Mesendoderm (in vitro differentiated cells): Measurements from ENCODE around the gene LYPD6.
A peak's percentile ranks its signal among the peaks of the same experiment; 100 is the strongest.
"Not testable (repeated sequence)": the region's sequence is repeated elsewhere in the genome, so short reads cannot be mapped to it uniquely, and the experiment has no call there.

Experiments
- DNase-seq: peaks from one replicate; pipeline ENCODE4 v3.0.0; 2013
- H2AK5ac ChIP-seq: 2 replicates; pipeline ENCODE4 v1.6.1; 2013; ENCODE audit warnings: low read length, inconsistent platforms
- H2BK120ac ChIP-seq: 2 replicates; pipeline ENCODE4 v1.6.1; 2013; ENCODE audit warnings: low read depth, mild to moderate bottlenecking, low read length, moderate library complexity, mixed read lengths
- H2BK15ac ChIP-seq: replicated peaks from 2 replicates; pipeline ENCODE4 v1.6.1; 2013; ENCODE audit warnings: low read depth, mild to moderate bottlenecking, moderate library complexity
- H2BK5ac ChIP-seq: 2 replicates; pipeline ENCODE4 v1.6.1; 2013; ENCODE audit warnings: low read length, inconsistent platforms
- H3K18ac ChIP-seq: 2 replicates; pipeline ENCODE4 v1.6.1; 2013; ENCODE audit warnings: mild to moderate bottlenecking, low read length, mixed read lengths
- H3K23ac ChIP-seq: one replicate; pipeline ENCODE4 v1.6.1; 2013; ENCODE audit warnings: low read length
- H3K27ac ChIP-seq: 2 replicates; pipeline ENCODE4 v1.5.1; 2013; ENCODE audit warnings: low read depth, mild to moderate bottlenecking, inconsistent platforms, low read length, moderate library complexity
- H3K27me3 ChIP-seq: 2 replicates; pipeline ENCODE4 v1.6.1; 2013; ENCODE audit warnings: low read length, control low read depth, mild to moderate bottlenecking, inconsistent platforms; ENCODE audit not compliant: insufficient read depth, poor library complexity
- H3K36me3 ChIP-seq: 2 replicates; pipeline ENCODE4 v1.6.1; 2013; ENCODE audit warnings: low read length, inconsistent platforms; ENCODE audit not compliant: control insufficient read depth, insufficient read depth
- H3K4ac ChIP-seq: one replicate; pipeline ENCODE4 v1.6.1; 2013; ENCODE audit warnings: low read depth, mild to moderate bottlenecking, low read length, moderate library complexity
- H3K4me1 ChIP-seq: 2 replicates; pipeline ENCODE4 v1.6.1; 2013; ENCODE audit warnings: low read depth, low read length, inconsistent platforms; ENCODE audit not compliant: control insufficient read depth
- H3K4me2 ChIP-seq: 2 replicates; pipeline ENCODE4 v1.6.1; 2013; ENCODE audit warnings: low read length
- H3K4me3 ChIP-seq: 2 replicates; pipeline ENCODE4 v1.5.1; 2013; ENCODE audit warnings: mild to moderate bottlenecking, low read length
- H3K56ac ChIP-seq: one replicate; pipeline ENCODE4 v1.6.1; 2013; ENCODE audit warnings: low read length
- H3K79me1 ChIP-seq: 2 replicates; pipeline ENCODE4 v1.6.1; 2013; ENCODE audit warnings: low read length, inconsistent platforms
- H3K79me2 ChIP-seq: 2 replicates; pipeline ENCODE4 v1.6.1; 2013; ENCODE audit warnings: mild to moderate bottlenecking, low read length; ENCODE audit not compliant: control insufficient read depth, insufficient read depth
- H3K9ac ChIP-seq: 2 replicates; pipeline ENCODE4 v1.6.1; 2013; ENCODE audit warnings: low read length, inconsistent platforms
- H4K5ac ChIP-seq: one replicate; pipeline ENCODE4 v1.6.1; 2013; ENCODE audit warnings: low read length
- H4K8ac ChIP-seq: one replicate; pipeline ENCODE4 v1.6.1; 2013; ENCODE audit warnings: low read depth, mild to moderate bottlenecking, control low read depth, low read length, moderate library complexity
- WGBS: extraction: QIAGEN DNeasy Blood & Tissue Kit; methylation state at CpG from one replicate; pipeline ENCODE4 v1.1.7; 2013; ENCODE audit warnings: low lambda C conversion rate, missing lambda C conversion rate; ENCODE audit not compliant: insufficient coverage; ENCODE audit errors: extremely low coverage; 5-methylcytosine and 5-hydroxymethylcytosine counted together

The LYPD6 gene

GRCh38 chr2:149487189-149487588 is 156.8 kb downstream of the LYPD6 start:
- no CpG with 5 or more reads among the region's 1 CpG for WGBS
- no peak overlapping the region for H2BK5ac ChIP-seq
- no peak overlapping the region for H3K4me2 ChIP-seq
- H3K4ac ChIP-seq: no peak overlapping the region
- no peak overlapping the region for H3K27ac ChIP-seq
- no peak overlapping the region for H4K8ac ChIP-seq
- peaks cover 8% of the 10 kb centered on the region for H3K4me1 ChIP-seq
- no peak overlapping the region for H4K5ac ChIP-seq
- H3K79me1 ChIP-seq: no peaks in the 10 kb centered on the region
- H3K9ac ChIP-seq: no peak overlapping the region
- no peak overlapping the region for H3K56ac ChIP-seq
- no peak overlapping the region for H3K18ac ChIP-seq
- no peak overlapping the region for H2AK5ac ChIP-seq
- H3K27me3 ChIP-seq: no peaks in the 10 kb centered on the region
- H2BK120ac ChIP-seq: no peak overlapping the region
- H3K79me2 ChIP-seq: no peaks in the 10 kb centered on the region
- no peaks in the 10 kb centered on the region for H3K36me3 ChIP-seq
- DNase-seq: no peak
- no peak overlapping the region for H3K4me3 ChIP-seq
- no peak overlapping the region for H3K23ac ChIP-seq
- H2BK15ac ChIP-seq: no peak overlapping the region

DNA sequence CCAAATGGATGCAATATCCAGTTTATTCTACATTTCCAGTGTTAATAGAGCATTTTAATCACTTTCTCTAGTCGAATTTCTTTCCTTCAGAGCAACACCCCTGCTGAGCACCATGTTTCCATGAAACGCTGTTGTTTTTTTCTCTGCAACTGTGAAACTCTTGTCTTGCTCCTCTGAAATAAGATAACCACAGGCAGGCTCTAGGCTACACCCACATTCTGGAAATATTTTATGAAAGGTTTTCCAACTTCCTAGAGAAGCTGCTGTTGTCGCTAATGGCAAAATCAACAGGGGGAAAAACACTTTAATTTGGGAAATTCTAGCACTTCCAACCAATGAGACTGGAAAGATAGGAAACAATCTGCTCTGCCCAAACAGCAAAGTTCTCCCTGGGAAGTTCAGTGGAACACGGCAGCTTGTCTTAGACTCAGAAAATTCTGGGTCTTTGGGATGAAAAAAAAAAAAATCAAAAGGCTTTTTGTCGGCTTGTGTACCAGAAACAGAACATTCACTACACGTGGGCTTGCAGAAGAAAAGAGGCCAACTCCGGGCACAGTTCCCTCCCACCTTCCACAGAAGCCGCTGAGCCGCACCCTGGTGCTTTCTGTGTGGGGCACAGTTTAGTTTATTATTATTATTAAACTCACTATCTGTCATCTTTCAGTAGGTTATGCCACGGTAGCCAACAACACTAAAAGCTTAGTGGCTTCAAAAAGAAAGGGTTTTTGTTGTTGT is 158.5 kb downstream of the LYPD6 start:
- Histone ChIP-seq H4K8ac (no peak overlapping the region), H3K23ac (no peak overlapping the region), H3K4me1 (peaks cover 4% of the 10 kb centered on the region), H2BK120ac (no peak overlapping the region), H3K79me1 (no peaks in the 10 kb centered on the region), H3K79me2 (no peaks in the 10 kb centered on the region), H3K4ac (no peak overlapping the region), H3K18ac (peak overlapping the region; percentile 57), H3K27me3 (no peaks in the 10 kb centered on the region), H4K5ac (no peak overlapping the region), H2BK5ac (no peak overlapping the region), H2AK5ac (no peak overlapping the region), H3K36me3 (no peaks in the 10 kb centered on the region), H3K56ac (no peak overlapping the region), H2BK15ac (no peak overlapping the region), H3K9ac (no peak overlapping the region), H3K27ac (no peak overlapping the region), H3K4me3 (no peak overlapping the region), H3K4me2 (no peak overlapping the region)
- DNase-seq: peak; percentile 68
- no CpG with 5 or more reads among the region's 10 CpGs for WGBS

- H3K18ac ChIP-seq: no peak overlapping the region
- peak; percentile 74 for DNase-seq
- no peaks in the 10 kb centered on the region for H3K79me2 ChIP-seq
Measured at GRCh38 chr2:149489452-149489851, 159.1 kb downstream of the LYPD6 start.

GRCh38 chr2:149490296-149490695 is 159.9 kb downstream of the LYPD6 start:
- Histone ChIP-seq H3K23ac (no peak overlapping the region), H3K18ac (no peak overlapping the region), H3K4me1 (peaks cover 4% of the 10 kb centered on the region), H3K79me1 (no peaks in the 10 kb centered on the region), H3K36me3 (no peaks in the 10 kb centered on the region), H3K79me2 (no peaks in the 10 kb centered on the region), H3K27me3 (no peaks in the 10 kb centered on the region), H2BK5ac (no peak overlapping the region), H2BK15ac (no peak overlapping the region), H3K4me3 (no peak overlapping the region), H2AK5ac (no peak overlapping the region), H3K27ac (no peak overlapping the region), H2BK120ac (no peak overlapping the region), H3K4ac (no peak overlapping the region), H4K8ac (no peak overlapping the region), H3K56ac (peak overlapping the region; percentile 27), H3K9ac (no peak overlapping the region), H3K4me2 (no peak overlapping the region), H4K5ac (no peak overlapping the region)
- no CpG with 5 or more reads among the region's 3 CpGs for WGBS
- DNase-seq: peak; percentile 26

More at GRCh38 chr2:149489452-149489851, 159.1 kb downstream of the LYPD6 start:
- Histone ChIP-seq H2BK120ac (no peak overlapping the region), H2BK5ac (no peak overlapping the region), H3K4me3 (no peak overlapping the region), H4K8ac (no peak overlapping the region), H3K36me3 (no peaks in the 10 kb centered on the region), H3K9ac (no peak overlapping the region), H3K27ac (no peak overlapping the region), H3K4me2 (no peak overlapping the region), H4K5ac (no peak overlapping the region), H3K4ac (no peak overlapping the region), H3K4me1 (peaks cover 4% of the 10 kb centered on the region), H3K79me1 (no peaks in the 10 kb centered on the region), H2BK15ac (no peak overlapping the region), H3K27me3 (no peaks in the 10 kb centered on the region), H3K23ac (no peak overlapping the region), H3K56ac (peak overlapping the region; percentile 56), H2AK5ac (no peak overlapping the region)
- no CpG with 5 or more reads among the region's 11 CpGs for WGBS

- H3K27me3 ChIP-seq: no peaks in the 10 kb centered on the region
- no CpG with 5 or more reads among the region's 5 CpGs for WGBS
Measured at GRCh38 chr2:149492923-149493322, 162.5 kb downstream of the LYPD6 start.

GRCh38 chr2:149499204-149499603 is 168.8 kb downstream of the LYPD6 start:
- H2AK5ac ChIP-seq, H2BK120ac ChIP-seq, H3K79me2 ChIP-seq, H3K56ac ChIP-seq, H3K18ac ChIP-seq, H3K4me1 ChIP-seq, H3K79me1 ChIP-seq, H3K27ac ChIP-seq, H3K36me3 ChIP-seq, H4K5ac ChIP-seq, DNase-seq, H3K9ac ChIP-seq, H3K4me2 ChIP-seq, H3K4me3 ChIP-seq, H2BK15ac ChIP-seq, H3K23ac ChIP-seq, H4K8ac ChIP-seq, H3K4ac ChIP-seq, H3K27me3 ChIP-seq, H2BK5ac ChIP-seq: not testable (repeated sequence)
- no CpG with 5 or more reads among the region's 1 CpG for WGBS

More at GRCh38 chr2:149492923-149493322, 162.5 kb downstream of the LYPD6 start:
- H3K18ac ChIP-seq: no peak overlapping the region
- H4K8ac ChIP-seq: no peak overlapping the region
- H2AK5ac ChIP-seq: no peak overlapping the region
- no peak overlapping the region for H3K4ac ChIP-seq
- H3K27ac ChIP-seq: no peak overlapping the region
- H2BK120ac ChIP-seq: no peak overlapping the region
- H3K4me2 ChIP-seq: no peak overlapping the region
- DNase-seq: peak; percentile 60
- H3K79me1 ChIP-seq: no peaks in the 10 kb centered on the region
- H4K5ac ChIP-seq: no peak overlapping the region
- no peak overlapping the region for H3K4me3 ChIP-seq
- H3K79me2 ChIP-seq: no peaks in the 10 kb centered on the region
- no peak overlapping the region for H3K23ac ChIP-seq
- no peak overlapping the region for H2BK15ac ChIP-seq
- no peaks in the 10 kb centered on the region for H3K36me3 ChIP-seq
- H3K4me1 ChIP-seq: peaks cover 4% of the 10 kb centered on the region
- no peak overlapping the region for H3K9ac ChIP-seq
- H2BK5ac ChIP-seq: no peak overlapping the region
- H3K56ac ChIP-seq: no peak overlapping the region
